Activated T-cell treated with anti-CD3 and anti-CD28 coated beads for 1 hour (primary cell): ENCODE measurements around the gene CMTM6.
"Not testable (repeated sequence)": the region's sequence is repeated elsewhere in the genome, so short reads cannot be mapped to it uniquely, and the experiment has no call there.

Experiments
- DNase-seq: peaks from one replicate; pipeline ENCODE4 v3.0.0-alpha.2; 2020; ENCODE audit warnings: low read depth

CMTM6 gene

GRCh38 chr3:32466808-32467207 is 35.8 kb downstream of the CMTM6 start:
- DNase-seq: not testable (repeated sequence)

GRCh38 chr3:32464726-32465125 is 37.9 kb downstream of the CMTM6 start:
- DNase-seq: not testable (repeated sequence)

DNA sequence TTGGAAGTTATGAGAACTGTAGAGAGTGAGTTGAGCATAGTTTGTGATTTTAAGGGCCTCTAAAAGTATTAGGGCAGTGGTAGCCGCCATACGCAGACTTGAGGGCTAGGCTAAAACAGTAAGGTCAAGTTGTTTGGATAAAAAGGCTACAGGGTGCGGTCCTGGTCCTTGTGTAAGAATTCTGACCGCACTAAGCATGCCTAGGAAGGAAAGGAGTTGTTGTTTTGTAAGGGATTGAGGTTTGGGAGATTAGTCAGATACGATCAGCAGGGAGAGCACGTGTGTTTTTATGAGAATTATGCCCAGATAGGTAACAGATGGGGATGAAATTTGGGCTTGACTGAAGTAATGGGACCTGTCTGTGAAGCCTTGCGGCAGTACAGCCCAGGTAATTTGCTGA is 39.2 kb downstream of the CMTM6 start:
- not testable (repeated sequence) for DNase-seq

- not testable (repeated sequence) for DNase-seq
Observed at GRCh38 chr3:32462191-32462986, 40.3 kb downstream of the CMTM6 start.

GRCh38 chr3:32460817-32461496 is 41.7 kb downstream of the CMTM6 start:
- DNase-seq: not testable (repeated sequence)

DNA sequence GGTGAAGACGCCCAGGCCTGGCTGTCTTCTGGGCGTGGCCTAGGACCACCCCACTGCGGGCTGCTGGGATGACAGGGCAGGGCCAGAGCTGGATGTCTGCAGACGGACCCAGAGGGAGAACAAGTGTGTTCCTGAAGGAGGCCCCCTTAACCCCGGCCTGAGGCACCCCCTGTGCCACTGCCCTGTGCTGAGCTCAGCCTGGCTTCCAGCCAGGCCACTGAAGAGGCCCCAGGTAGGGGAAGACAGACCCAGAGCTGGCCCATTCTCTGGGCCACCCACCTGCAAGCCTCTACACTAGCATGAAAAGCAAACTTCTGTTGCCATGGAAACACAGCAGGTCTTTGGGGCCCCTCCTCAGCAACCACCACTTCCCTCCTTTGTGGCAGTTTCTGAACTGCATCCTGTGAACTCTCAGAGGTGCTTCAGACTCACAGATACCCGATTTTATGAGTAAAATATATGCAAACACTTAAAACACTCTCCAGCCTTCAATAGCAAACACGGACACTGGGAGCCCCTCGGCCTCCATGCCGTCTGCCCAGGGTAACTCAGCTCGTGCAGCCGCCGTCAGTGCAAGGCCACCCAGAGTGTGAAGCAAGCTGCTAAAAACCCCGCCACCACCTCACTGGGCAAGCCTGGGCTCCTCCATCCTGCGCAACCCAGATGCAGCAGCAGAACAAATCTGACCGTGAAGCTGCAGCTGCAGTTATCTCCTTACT is 42.5 kb downstream of the CMTM6 start:
- DNase-seq: peak; percentile 50

GRCh38 chr3:32459450-32459849 is 43.2 kb downstream of the CMTM6 start:
- DNase-seq: no peak

DNA sequence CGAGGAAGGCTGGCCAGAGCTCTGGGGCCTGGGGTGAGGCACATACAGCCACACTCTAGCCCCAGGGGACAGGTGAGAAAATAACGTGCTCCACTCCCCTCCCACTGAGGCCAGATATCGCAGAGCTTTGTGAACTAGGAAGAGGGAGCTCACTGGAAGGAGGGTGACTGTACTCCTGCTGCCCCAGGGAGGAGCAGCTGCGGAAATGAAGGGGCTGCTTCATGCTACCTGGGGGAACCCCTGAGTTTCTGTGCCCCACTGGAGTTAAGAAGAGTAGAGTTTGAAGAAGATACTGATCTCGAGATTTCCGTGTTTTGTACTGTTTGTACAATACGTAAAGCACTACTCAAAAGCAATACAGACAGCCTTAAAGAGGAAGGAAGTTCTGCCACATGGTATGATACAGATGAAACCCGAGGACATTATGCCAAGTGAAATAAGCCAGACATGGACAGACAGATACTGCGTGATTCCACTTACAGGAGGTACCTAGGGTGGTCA is 44.6 kb downstream of the CMTM6 start:
- DNase-seq: peak; percentile 44

- no peak for DNase-seq
Observed at GRCh38 chr3:32456429-32457130, 46.1 kb downstream of the CMTM6 start.

DNA sequence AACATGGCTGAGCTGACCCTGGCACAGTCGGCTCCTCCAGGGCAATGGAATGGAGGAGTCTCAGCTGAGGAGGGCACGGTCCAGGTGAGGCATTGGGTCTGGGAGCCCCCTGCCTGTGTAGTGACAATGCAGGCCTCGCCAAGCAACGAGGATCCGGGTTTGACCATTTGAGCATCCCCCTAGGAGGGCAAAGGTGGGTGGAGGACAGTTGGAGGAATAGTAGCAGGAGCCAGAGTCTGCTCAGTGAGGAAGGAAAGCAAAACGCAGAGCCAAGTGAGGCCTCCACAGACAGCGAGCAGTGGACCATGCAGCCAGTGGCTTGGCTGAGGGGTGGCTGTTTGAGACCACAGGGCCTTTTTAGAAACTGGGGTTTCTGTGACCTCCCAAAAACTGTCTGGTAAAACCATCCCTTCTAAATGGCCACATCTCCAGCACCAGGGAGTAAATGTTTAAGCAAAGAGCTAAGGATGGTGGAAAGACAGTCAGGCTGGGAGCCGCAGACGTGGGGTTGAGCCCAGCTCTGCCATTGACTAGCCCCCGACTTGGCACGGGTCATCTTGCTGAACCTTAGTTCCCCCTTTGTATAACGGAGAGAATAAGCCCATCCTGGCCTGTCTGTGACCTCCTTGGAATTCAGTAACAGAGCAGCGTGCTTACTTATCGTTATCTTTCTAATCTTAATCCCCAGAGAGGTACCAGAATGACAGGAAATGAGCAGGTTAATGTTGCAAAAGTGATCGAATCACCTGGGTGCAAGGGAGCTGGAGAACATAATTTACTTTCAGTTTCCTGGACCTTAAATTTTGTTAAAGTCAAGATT is 46.8 kb downstream of the CMTM6 start:
- DNase-seq: no peak

- DNase-seq: no peak
Observed at GRCh38 chr3:32454731-32455608, 47.7 kb downstream of the CMTM6 start.

- no peak for DNase-seq
Observed at GRCh38 chr3:32454111-32454510, 48.5 kb downstream of the CMTM6 start.

DNA sequence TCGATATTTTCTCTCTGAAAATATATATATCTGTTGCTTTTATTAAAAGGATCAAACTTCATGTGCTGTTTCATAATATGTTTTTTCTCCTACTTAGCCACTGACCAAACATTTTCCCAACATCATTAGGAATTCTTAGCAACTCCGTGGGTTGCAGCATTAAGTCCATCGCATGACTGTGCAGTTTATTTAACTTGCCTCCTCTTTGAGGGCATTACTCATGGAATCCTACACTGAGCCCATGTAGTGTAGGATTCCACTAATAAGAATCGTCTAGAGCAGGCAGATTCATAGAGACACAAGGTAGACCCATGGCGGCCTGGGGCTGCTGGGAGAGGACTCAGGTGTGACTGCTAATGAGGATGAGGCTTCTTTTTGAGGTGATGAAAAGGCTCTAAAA is 49.3 kb downstream of the CMTM6 start:
- DNase-seq: no peak

- DNase-seq: no peak
Observed at GRCh38 chr3:32452009-32452408, 50.6 kb downstream of the CMTM6 start.

- DNase-seq: no peak
Observed at GRCh38 chr3:32450992-32451659, 51.5 kb downstream of the CMTM6 start.

- no peak for DNase-seq
Observed at GRCh38 chr3:32450426-32450825, 52.2 kb downstream of the CMTM6 start.

DNA sequence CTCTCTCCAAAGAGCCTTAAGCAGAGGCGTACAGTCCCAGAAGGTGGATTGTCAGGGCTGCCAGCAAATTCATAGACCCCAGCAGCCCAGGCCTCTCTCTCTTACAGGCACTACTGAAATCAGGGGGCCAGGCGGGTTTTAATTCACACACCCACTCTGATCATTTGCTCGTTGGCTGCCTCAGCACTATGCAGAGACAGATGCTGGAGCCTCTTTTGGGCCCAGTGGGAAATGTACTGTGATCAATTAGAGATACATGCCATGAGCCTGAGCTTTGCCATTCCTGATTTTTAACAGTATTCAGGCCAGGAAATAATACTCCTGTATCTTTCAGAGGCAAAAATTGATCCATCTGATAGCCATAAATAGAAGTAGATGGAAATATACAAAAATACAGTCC is 53.0 kb downstream of the CMTM6 start:
- no peak for DNase-seq

DNA sequence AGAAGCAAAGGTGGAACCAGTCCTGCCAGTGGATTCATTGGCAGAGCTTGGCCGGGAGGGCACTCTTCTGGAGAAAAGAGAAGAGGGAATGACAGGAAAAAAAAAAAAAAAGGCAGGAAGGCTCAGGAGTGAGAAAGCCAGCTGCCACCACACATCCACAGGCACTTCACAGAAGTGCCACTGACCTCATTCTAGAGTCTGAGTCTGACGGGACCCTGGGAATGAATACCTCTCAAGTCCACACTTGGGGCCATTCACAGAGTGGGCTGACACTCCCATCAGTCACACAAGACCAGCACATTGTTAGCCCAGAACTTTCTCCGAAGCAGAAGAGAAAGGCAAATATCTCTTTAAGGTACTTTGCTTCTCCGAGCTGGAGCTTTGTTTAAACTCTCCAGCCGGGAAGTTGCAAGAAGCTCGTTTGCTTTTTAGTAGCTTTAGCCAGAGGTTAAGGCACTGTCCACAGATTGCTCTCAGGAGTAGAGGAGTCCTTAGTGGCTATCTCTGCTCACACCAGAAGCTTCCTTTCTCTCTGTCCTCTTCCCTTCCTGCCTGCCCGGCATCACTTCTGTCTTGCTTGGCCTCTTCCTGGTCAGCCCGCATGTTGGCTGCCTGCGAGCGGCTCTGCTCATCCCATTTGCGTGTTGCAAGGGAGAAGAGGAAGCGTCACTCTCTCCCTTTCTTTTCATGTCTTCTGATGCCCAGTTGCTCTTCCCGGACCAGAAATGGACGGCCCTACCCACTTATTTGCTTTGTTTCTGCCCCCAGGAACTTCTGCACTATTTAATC is 53.8 kb downstream of the CMTM6 start:
- DNase-seq: no peak
